Activated T-helper 1 cell treated with anti-CD3 and anti-CD28 coated beads, Interleukin-12 subunit alpha, Interleukin-12 subunit beta, Interleukin-2, Interleukin-4 antibody, amounts not matched to agents 30 ng/mL and 10 ng/mL and 1 ng/mL, durations not matched to agents 14 hours and 24 hours and 36 hours (primary cell): ENCODE measurements around the gene TMEM40. TPM values are rescaled to one million over a fixed set of nuclear protein-coding genes. Genes with fewer than 3 reads are reported as not detected.
A peak's percentile ranks its signal among the peaks of the same experiment; 100 is the strongest.

ENCODE experiments used
- DNase-seq: peaks from one replicate; pipeline ENCODE4 v3.0.0; 2021; ENCODE audit warnings: low spot score
- H3K27ac Mint-ChIP-seq: one replicate; pipeline ENCODE4 v1.8.0; 2021; ENCODE audit warnings: mild to moderate bottlenecking, mixed read lengths
- H3K27me3 Mint-ChIP-seq: one replicate; pipeline ENCODE4 v1.8.0; 2022; ENCODE audit warnings: mild to moderate bottlenecking, moderate library complexity, mixed read lengths; ENCODE audit not compliant: insufficient read depth
- H3K36me3 Mint-ChIP-seq: one replicate; pipeline ENCODE4 v1.8.0; 2021; ENCODE audit warnings: low read depth, mixed read lengths
- H3K4me1 Mint-ChIP-seq: one replicate; pipeline ENCODE4 v1.8.0; 2021; ENCODE audit warnings: low read depth, mixed read lengths
- H3K4me3 Mint-ChIP-seq: one replicate; pipeline ENCODE4 v1.8.0; 2021; ENCODE audit warnings: mild to moderate bottlenecking, moderate library complexity, mixed read lengths
- H3K9me3 Mint-ChIP-seq: one replicate; pipeline ENCODE4 v1.8.0; 2021; ENCODE audit warnings: mixed read lengths
- intact Hi-C: fragments of 100-400 bp; cut with micrococcal nuclease; formaldehyde crosslinking; loops from one replicate; pipeline ENCODE4 v1.15.1; 2024
- total RNA-seq: library from RNA; stranded (reverse); gene quantifications from 2 replicates; pipeline ENCODE4 v1.2.3, GENCODE V29; 2022

The TMEM40 gene
- total RNA-seq, 1 donor from 2014 or later, result not detected

- intact Hi-C loops, result no loop called here
- no peaks in the 10 kb centered on the region for H3K36me3 Mint-ChIP-seq
- H3K4me1 Mint-ChIP-seq, result no peaks in the 10 kb centered on the region
- H3K4me3 Mint-ChIP-seq, result no peak overlapping the region
- DNase-seq, result no peak
- no peak overlapping the region for H3K27ac Mint-ChIP-seq
- no peaks in the 10 kb centered on the region for H3K9me3 Mint-ChIP-seq
- peaks cover 13% of the 10 kb centered on the region for H3K27me3 Mint-ChIP-seq
These were observed 12.2 kb upstream of the TMEM40 start for GRCh38 chr3:12771236-12771635.

GRCh38 chr3:12769761-12770160 is 10.7 kb upstream of the TMEM40 start:
- Mint-ChIP-seq H3K9me3 (no peaks in the 10 kb centered on the region), H3K4me3 (no peak overlapping the region), H3K4me1 (no peaks in the 10 kb centered on the region), H3K27me3 (peaks cover 8% of the 10 kb centered on the region), H3K36me3 (no peaks in the 10 kb centered on the region), H3K27ac (no peak overlapping the region)
- no peak for DNase-seq
- intact Hi-C loops, result no loop called here

GRCh38 chr3:12768579-12769527 is 9.8 kb upstream of the TMEM40 start:
- no peak overlapping the region for H3K4me3 Mint-ChIP-seq
- no peaks in the 10 kb centered on the region for H3K9me3 Mint-ChIP-seq
- no peaks in the 10 kb centered on the region for H3K4me1 Mint-ChIP-seq
- intact Hi-C loops, result no loop called here
- H3K36me3 Mint-ChIP-seq, result no peaks in the 10 kb centered on the region
- no peak overlapping the region for H3K27ac Mint-ChIP-seq
- DNase-seq, result no peak
- peaks cover 6% of the 10 kb centered on the region for H3K27me3 Mint-ChIP-seq

GRCh38 chr3:12766541-12766940 is 7.5 kb upstream of the TMEM40 start:
- DNase-seq, result no peak
- H3K27me3 Mint-ChIP-seq, result peaks cover 6% of the 10 kb centered on the region
- H3K4me3 Mint-ChIP-seq, result no peak overlapping the region
- H3K9me3 Mint-ChIP-seq, result no peaks in the 10 kb centered on the region
- H3K27ac Mint-ChIP-seq, result no peak overlapping the region
- H3K36me3 Mint-ChIP-seq, result no peaks in the 10 kb centered on the region
- intact Hi-C loops, result no loop called here
- no peaks in the 10 kb centered on the region for H3K4me1 Mint-ChIP-seq

GRCh38 chr3:12764171-12764776 is 5.2 kb upstream of the TMEM40 start:
- Mint-ChIP-seq H3K4me3 (no peak overlapping the region), H3K4me1 (no peaks in the 10 kb centered on the region), H3K27me3 (peaks cover 6% of the 10 kb centered on the region), H3K27ac (no peak overlapping the region), H3K36me3 (no peaks in the 10 kb centered on the region), H3K9me3 (no peaks in the 10 kb centered on the region)
- DNase-seq, result no peak
- intact Hi-C loops, result no loop called here

- Mint-ChIP-seq H3K27me3 (peaks cover 2% of the 10 kb centered on the region), H3K27ac (peak overlapping the region; percentile 41), H3K9me3 (no peaks in the 10 kb centered on the region), H3K4me1 (no peaks in the 10 kb centered on the region), H3K4me3 (no peak overlapping the region), H3K36me3 (no peaks in the 10 kb centered on the region)
- no peak for DNase-seq
- intact Hi-C loops, result no loop called here
These were observed 870 bp upstream of the TMEM40 start for GRCh38 chr3:12759693-12760565.

- H3K4me1 Mint-ChIP-seq, result no peaks in the 10 kb centered on the region
- H3K36me3 Mint-ChIP-seq, result no peaks in the 10 kb centered on the region
- no peak overlapping the region for H3K4me3 Mint-ChIP-seq
- H3K27ac Mint-ChIP-seq, result no peak overlapping the region
- no peak for DNase-seq
- intact Hi-C loops, result no loop called here
- no peaks in the 10 kb centered on the region for H3K9me3 Mint-ChIP-seq
- peaks cover 4% of the 10 kb centered on the region for H3K27me3 Mint-ChIP-seq
These were observed 856 bp downstream of the TMEM40 start for GRCh38 chr3:12758025-12758781.

- intact Hi-C loops, result no loop called here
These were observed 2.4 kb downstream of the TMEM40 start for GRCh38 chr3:12756635-12757034.

GRCh38 chr3:12756175-12756574 is 2.9 kb downstream of the TMEM40 start:
- intact Hi-C loops, result no loop called here
- DNase-seq, result no peak
- no peaks in the 10 kb centered on the region for H3K9me3 Mint-ChIP-seq

More at GRCh38 chr3:12756635-12757034, 2.4 kb downstream of the TMEM40 start:
- Mint-ChIP-seq H3K27me3 (peaks cover 4% of the 10 kb centered on the region), H3K4me3 (no peak overlapping the region), H3K36me3 (no peaks in the 10 kb centered on the region), H3K4me1 (no peaks in the 10 kb centered on the region), H3K27ac (peak overlapping the region; percentile 0), H3K9me3 (no peaks in the 10 kb centered on the region)
- DNase-seq, result no peak

GRCh38 chr3:12755754-12756153 is 3.3 kb downstream of the TMEM40 start:
- Mint-ChIP-seq H3K9me3 (no peaks in the 10 kb centered on the region), H3K27me3 (peaks cover 4% of the 10 kb centered on the region), H3K4me3 (no peak overlapping the region), H3K27ac (no peak overlapping the region), H3K4me1 (peaks cover 2% of the 10 kb centered on the region), H3K36me3 (no peaks in the 10 kb centered on the region)
- DNase-seq, result no peak
- intact Hi-C loops, result no loop called here

More at GRCh38 chr3:12756175-12756574, 2.9 kb downstream of the TMEM40 start:
- Mint-ChIP-seq H3K4me3 (no peak overlapping the region), H3K36me3 (no peaks in the 10 kb centered on the region), H3K4me1 (no peaks in the 10 kb centered on the region), H3K27ac (no peak overlapping the region), H3K27me3 (peaks cover 4% of the 10 kb centered on the region)

- intact Hi-C loops, result no loop called here
- Mint-ChIP-seq H3K27ac (no peak overlapping the region), H3K4me1 (peaks cover 7% of the 10 kb centered on the region), H3K9me3 (no peaks in the 10 kb centered on the region), H3K27me3 (peaks cover 4% of the 10 kb centered on the region), H3K36me3 (no peaks in the 10 kb centered on the region), H3K4me3 (no peak overlapping the region)
- no peak for DNase-seq
These were observed 4.7 kb downstream of the TMEM40 start for GRCh38 chr3:12754313-12754712.

GRCh38 chr3:12753275-12754028 is 5.6 kb downstream of the TMEM40 start:
- no peak for DNase-seq
- Mint-ChIP-seq H3K27ac (no peak overlapping the region), H3K4me3 (no peak overlapping the region), H3K9me3 (no peaks in the 10 kb centered on the region), H3K36me3 (no peaks in the 10 kb centered on the region), H3K4me1 (peaks cover 7% of the 10 kb centered on the region), H3K27me3 (peaks cover 4% of the 10 kb centered on the region)
- intact Hi-C loops, result no loop called here
